Neural progenitor cell (in vitro differentiated cells): Measurements from ENCODE around the gene KIF26B.

Experiments used
- EZH2 ChIP-seq: fragments of 200-600 bp; sonication (generic); IDR thresholded peaks from 2 replicates; pipeline ENCODE4 v1.6.1; 2017; ENCODE audit warnings: antibody characterized with exemption, mild to moderate bottlenecking, moderate library complexity
- TF ChIP-seq, protein P1 (sequence below): fragments of 200-600 bp; sonication (generic); IDR thresholded peaks from 2 replicates; pipeline ENCODE4 v1.5.1; 2017; ENCODE audit warnings: antibody characterized with exemption, mild to moderate bottlenecking

- TF ChIP-seq, protein P1, sequence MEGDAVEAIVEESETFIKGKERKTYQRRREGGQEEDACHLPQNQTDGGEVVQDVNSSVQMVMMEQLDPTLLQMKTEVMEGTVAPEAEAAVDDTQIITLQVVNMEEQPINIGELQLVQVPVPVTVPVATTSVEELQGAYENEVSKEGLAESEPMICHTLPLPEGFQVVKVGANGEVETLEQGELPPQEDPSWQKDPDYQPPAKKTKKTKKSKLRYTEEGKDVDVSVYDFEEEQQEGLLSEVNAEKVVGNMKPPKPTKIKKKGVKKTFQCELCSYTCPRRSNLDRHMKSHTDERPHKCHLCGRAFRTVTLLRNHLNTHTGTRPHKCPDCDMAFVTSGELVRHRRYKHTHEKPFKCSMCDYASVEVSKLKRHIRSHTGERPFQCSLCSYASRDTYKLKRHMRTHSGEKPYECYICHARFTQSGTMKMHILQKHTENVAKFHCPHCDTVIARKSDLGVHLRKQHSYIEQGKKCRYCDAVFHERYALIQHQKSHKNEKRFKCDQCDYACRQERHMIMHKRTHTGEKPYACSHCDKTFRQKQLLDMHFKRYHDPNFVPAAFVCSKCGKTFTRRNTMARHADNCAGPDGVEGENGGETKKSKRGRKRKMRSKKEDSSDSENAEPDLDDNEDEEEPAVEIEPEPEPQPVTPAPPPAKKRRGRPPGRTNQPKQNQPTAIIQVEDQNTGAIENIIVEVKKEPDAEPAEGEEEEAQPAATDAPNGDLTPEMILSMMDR: no peak
- no peak for TF ChIP-seq EZH2
These were observed 293.7 kb downstream of the KIF26B start for GRCh38 chr1:245448531-245448930.
